SHP77 treated with DMSO at 0.1 percent for 48 hours (cell line): ENCODE measurements around the gene TXLNA.
A peak's percentile ranks its signal among the peaks of the same experiment; 100 is the strongest.

Source experiments
- DNase-seq: peaks from one replicate; lab custom pipeline; 2025; lab: John Stamatoyannopoulos, UW

TXLNA gene

DNA sequence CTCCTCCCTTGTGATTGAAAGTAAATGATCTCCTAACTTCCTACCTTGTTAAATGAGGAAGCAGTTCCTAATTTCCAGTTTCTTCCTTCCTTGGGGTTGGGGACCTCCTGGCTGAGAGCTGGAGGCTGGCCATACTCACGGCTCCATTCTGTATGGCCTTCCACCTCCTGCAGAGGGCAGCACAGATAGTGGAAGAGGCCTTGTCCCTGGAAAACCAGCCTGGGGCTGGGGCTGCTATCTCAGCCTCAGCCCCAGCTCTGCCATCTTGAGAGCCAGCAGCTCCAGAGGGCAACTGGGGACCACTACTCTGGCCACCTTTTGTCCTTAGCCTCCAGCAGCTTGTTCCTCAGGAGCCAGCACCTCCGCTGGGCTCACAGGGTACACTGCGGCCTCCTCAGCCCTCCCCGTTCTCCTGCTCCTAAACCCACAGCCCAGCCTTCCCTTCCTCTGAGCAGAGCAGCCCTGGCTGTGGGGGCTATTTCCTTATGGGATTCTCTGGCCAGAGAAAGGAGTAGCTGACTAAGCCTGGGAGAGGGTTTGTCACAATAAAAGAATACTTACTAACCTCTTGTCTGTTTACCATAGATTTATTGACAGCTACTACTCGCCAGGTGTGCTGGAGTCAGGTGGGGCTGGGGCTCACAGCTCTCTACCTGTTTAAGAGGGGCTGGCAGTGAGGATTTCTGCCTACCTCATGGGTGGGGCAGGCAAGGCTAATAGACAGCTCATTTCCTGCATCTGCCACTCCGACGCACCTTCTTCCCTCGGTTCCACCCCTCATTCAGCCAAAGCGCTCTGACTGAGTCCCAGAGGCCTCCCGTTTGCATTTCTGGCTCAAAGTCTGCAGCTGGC lies 36.4 kb downstream of the TXLNA start:
- DNase-seq, result peak; percentile 33

DNA sequence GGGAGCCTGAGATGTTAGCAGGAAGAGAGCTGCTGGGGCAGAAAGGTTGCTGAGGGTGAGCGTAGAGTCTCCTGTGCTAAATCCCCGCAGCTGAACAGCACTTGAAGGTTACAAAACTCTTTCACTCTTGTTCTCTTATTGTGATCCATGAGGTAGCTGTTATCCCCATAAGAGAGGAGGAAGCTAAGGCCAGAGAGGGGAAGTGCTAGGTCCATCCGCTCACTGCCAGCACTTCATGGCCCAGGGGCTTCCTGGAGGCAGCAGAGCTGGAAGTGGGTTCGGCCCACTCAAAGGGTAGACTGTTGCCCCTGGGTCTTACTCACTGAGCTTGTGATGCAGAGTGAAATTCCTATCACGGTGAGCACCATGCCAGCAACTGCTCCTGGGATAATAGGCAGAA lies 37.1 kb downstream of the TXLNA start:
- no peak for DNase-seq

DNA sequence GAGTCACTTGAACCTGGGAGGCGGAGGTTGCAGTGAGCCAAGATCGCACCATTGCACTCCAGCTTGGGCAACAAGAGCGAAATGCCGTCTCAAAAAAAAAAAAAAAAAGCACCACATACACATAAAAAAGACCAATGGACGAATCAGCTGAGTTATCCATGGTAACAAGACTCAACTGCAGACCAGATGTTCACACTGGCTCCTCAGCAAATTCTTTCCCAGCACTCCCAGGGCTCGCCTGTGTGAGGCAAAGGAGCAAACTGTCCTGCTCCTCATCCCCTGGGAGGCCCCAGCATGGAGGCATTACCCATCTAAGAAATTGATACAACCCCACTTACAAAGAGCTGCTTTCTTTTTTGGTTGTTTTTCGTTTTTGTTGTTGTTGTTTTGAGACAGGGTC lies 39.5 kb downstream of the TXLNA start:
- no peak for DNase-seq

DNA sequence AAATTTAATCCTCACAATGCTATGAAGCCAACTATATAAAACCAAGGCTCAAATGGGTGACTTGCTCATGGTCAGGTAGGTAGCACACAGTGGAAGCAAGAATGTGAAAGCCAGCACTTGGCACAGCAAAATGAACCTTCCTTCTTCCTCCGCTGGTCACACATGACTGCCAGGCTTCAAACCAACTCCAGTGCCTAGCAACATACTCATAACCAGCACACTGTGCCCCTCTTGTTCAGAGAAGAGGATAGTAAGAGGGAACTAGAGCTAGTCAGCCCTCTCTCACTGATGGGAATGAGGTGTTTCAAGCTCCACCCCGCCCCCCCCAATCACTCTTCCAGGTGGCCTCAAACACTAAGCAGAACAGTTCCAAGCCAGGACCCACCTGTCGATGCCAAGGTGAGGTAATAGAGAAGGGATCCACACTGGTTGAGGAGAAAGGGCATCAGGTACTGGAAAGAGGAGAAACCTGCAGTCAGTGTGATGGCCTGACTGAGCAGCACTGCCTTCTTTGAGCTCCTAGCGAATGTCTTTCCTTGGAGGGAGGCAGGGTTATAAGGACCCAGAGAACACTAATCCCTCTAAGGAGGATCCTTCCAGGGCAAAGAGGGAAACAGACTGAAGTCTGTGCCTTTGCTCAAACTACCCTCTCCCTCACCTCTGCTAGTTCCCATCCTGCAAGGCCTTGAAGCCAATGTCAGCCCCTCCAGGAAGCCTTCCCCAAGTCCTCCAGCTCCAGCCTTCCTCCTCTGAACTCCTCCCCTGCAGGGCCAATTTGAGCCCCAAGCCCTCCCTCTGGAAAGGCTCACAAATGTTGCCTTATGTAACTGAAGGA lies 41.5 kb downstream of the TXLNA start:
- no peak for DNase-seq

DNA sequence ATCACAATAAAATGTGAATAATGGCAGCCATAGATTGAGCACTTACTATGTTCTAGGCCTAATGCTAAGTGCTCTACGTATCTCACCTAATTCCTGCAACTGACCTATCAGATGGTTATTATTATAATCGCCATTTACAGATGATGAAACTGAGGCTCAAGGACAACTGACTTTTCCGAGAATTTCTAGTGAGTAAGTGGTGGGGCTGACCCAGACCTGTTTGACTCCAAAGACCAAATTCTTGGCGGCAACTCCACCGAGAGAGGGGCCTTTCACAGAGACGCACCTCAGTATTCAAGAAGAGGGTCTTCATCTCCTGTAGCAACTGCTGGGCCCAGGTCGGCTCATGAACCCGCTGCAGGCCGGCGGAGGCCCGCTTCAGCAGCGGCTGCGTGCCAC lies 42.1 kb downstream of the TXLNA start:
- DNase-seq, result no peak

DNA sequence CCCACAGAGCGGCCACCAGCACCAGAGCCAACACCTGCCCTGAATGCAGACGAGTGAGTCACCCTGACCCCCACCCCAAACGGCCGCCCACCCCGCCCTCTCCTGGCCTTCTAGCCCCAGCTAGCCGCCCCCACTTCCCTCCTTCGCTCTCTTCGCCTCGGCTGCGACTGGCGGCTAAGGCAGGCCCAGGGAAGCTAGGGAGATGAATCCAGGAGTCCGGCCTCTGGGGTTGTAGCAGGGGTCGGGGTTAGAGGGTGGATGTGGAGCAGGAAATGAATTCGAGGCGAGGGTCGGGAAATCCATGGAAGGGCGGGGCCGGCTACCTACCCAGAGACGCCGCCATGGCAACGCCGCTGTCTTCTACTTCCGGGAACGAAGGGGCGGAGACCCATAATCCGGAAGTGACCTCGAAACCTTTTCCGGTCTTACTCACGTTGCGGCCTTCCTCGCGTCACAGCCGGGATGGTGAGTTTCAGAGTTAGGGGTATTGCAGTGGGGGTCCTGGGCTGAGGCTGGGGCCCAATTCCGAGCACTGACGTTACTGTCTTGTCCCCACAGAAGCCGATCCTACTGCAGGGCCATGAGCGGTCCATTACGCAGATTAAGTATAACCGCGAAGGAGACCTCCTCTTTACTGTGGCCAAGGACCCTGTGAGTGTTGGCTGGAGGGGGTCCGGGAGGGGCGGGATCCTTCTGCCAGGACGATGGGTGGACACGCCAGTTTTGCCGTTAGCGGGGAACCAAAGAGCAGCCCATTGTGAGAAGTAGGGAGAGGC lies 42.7 kb downstream of the TXLNA start, which contains the start of the genes EIF3I and TMEM234:
EIF3I (plus strand) TSS at position 428 of the 776 bp plus-strand sequence; CDS start at position 463, 35 bp downstream.
TMEM234 (minus strand) TSS at position 374 of the 776 bp plus-strand sequence; CDS start at position 343, 31 bp downstream.
- peak; percentile 94 for DNase-seq

DNA sequence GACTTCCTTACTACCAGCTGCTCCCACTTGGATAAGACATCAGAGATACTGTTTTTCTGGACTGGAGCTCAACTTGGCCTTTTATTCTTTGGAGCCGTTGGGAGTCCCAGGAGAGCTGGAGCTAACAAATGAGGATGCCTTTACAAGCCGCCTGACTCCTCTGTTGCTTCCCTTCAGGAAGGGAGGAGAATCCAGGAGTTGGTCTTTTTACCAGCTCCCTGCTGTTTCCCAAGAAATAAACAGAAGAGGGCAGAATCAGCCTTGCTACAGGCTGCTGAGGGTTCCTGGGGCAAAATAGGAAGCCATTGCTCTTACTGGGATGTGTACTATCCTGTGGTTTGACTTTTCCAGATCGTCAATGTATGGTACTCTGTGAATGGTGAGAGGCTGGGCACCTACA lies 44.2 kb downstream of the TXLNA start:
- DNase-seq, result no peak

DNA sequence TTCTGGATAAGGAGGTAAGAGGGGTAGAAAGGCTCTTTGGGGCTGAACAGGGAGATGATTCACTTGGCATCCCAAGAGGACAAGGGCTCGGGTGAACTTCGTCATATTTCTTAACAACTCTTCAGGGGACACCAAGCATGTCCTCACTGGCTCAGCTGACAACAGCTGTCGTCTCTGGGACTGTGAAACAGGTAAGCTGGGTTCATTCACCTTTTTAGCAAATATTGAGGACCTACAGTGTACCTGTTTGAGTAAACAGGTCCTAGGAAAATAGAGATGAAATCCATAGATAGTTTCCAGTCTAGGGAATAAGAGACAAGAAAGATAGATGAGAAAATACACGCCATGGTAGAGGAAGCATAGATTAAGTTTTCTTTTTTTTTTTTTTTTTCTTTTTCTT lies 44.8 kb downstream of the TXLNA start:
- DNase-seq, result no peak

DNA sequence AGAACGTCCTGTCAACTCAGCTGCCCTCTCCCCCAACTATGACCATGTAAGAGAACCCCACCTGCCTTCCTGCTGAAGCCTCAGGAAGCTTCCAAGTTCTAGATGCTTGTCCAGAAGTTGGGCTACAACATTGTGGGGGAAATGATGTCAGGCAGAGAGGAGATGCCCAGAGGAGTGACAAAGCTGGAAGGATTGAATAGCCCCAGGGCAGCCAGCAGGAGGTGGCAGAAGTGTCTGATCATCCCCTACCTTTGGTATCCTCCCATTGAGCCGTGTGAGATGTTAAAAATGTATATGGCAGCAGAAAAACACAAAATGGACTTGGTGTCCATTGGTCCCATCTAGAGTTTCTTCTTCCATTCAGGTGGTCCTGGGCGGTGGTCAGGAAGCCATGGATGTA lies 49.3 kb downstream of the TXLNA start:
- no peak for DNase-seq

DNA sequence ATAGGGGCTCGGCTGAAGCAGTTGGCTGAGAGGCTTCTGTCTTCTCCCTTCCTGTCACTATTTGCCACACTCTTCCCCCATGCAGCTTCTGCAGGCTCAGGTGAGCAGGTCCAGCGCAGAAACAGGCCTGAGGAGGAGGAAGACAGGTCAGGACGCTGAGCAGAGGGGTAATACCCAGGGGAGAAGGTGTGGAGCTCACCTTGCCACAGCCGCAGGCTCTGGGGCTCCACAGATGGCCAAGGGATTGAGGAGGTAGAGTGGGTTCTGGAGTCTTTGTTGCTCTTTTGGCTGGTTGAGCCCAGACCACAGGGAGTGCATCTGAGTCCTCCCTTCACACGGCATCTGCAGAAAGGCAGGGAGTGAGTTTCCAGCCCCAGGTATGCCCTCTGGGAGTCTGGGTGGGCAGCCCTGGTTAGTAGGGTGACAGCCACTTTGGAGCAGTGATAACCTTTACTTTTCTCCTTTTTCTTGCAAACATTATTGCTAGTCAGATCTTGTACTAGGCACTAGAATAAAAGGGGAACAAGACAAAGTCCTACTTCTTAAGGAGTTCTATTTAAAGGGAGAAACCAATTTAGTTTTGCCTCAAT lies 52.5 kb downstream of the TXLNA start:
- no peak for DNase-seq

DNA sequence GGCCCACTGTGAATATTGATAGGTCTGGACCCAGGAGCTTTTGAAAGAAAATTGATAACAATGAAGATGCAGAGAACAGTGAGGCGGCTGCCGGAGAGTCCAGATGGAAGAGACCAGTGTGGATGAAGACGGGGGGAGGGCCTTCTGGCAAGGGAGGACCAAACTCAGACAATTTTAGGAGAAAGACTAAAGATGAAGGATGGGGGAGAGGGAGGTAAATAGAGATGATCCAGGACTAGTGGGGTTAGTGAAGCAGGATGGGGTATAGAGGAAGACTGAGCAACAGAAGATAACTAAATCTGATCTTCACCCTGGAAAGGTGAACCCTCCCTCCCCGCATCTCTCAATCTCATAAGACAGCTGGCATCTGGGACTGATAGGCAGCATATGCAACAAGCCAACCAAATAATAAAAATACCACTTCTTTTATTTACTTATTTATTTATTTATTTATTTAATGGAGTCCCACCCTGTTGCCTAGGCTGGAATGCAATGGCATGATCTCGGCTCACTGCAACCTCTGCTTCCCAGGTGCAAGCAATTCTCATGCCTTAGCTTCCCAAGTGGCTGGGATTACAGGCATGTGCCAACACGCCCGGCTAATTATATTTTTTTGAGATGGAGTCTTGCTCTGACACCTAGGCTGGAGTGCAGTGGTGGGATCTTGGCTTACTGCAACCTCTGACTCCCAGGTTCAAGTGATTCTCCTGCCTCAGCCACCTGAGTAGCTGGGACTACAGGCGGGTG lies 53.3 kb downstream of the TXLNA start:
- DNase-seq, result no peak

DNA sequence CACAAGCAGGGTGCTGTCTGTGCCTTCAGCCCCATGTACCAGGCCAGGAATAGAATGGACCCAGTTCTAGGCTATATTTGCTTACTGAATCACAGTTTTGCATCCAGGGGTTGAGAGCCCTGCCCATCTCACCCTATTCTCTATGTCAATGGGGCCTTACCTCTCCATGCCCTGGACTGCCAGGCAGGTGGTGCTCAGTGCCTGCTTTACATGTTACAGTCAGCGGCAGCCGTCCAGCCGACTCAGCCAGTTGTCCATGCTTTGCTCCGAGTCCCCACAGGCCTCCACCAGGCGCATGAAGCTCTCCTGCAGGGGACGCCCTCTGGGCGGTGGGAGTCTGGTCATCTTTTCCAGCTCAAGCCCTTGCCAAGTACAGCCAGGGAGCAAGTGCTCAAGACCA lies 55.3 kb downstream of the TXLNA start:
- DNase-seq, result no peak

DNA sequence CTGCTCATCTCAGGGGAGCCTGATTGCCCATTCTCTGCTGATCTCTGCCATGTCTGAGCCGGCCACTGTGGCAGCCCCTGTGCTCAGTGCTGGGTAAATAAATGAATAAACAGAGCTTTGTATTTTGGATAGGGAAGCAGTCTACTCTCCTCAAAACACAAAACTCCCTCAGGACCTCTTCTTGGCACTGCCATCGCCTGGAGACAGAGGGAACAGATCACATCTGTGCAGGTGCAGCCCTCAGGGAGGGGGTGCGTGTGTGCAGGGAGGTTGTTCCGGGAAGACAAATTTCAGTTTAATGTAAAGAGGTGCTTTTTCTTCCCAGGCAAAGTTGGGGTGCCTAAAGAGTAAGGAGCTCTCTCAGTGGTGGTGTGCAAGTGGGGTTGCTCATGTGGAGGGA lies 59.9 kb downstream of the TXLNA start:
- DNase-seq, result no peak

DNA sequence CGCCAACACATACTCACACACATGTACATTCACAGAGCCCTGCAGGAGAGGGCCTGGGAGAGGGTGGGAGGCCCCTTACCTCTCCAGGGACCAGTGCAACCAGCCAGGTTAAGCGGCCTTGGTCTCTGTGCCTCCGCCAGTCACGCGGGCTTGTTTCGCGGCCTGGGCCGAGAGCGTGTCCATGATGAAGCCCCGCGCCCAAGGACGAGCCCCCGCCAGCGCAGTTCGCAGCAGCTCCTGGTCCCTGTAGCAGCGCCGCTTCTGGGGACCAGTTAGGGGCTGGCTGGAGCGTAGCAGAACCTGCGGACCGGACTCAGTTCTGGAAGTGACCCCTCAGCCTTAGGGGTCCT lies 60.3 kb downstream of the TXLNA start:
- DNase-seq, result no peak

DNA sequence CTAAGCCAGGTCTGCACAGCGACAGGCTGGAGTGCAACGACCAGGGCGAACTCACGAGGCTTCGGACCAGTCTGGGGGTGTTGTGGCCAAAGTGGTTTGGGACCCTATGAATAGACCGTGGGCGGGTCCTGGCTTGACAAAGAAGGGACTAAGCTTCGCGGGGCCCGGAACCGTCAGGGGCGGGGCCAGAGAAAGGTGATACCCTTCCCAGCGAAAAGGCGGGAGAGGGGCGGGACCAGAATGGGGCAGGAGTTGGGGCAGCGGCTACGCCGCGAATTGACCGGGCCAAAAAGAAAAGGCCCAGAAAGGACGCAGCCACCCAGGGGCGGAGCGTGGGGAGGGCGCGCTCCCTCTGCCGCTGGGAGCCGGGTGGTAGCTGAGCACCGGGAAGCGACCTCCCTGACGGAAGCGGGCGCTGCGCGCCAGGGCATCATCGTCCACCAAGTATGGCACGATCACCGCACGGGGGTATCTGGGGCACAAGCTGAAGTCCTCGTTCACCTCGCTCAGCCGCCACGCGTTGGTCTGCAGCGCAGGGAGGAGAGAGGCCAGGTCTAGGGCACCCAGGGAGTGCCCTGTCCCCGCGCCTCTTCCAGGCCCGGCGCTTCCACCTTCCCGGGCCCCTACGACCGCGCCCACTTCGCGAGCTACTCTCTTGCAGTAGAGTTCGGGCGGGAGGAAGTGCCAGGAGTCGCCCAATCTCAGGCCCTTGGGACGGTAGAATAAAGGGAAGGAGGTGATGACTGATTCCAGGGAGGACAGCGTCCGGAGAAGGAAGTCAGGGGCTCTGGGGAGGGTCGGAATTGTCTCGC lies 60.9 kb downstream of the TXLNA start:
- peak; percentile 88 for DNase-seq

DNA sequence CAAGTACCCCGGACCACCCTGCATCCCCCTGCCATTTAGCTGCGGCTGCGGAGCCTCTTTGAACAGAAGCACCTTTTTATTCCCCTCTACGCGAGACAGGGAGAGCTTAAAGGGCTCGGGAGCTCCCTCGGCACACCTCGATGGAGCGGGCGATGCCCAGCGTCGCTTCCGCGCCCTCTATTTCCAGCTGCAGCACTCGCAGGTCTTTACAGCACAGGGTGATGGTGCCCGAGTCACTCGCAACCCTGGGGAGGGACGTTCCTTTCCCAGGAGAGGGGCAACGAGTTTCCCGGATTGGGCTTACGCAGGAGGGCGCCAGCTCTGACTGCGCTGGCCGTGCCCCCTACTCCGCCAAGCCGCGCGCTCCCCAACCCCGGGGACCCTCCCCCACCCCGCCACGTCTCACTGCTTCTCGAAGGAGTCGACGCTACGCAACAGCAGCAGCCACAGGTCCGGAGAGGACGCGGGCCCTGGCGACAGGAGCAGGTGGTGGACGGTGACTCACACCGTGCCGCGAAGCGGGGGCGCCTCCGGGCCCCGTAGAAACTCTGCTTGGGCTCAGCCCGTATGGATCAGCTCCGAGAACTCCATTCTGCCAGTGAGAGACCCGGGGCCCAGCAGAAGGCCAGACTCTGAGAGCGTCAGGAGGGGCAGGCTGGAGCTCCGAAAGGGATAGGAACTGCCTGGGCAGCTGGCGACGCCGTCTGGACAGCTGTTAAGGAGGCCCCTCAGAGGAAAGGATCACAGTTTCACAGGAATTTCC lies 61.7 kb downstream of the TXLNA start:
- DNase-seq, result peak; percentile 81

DNA sequence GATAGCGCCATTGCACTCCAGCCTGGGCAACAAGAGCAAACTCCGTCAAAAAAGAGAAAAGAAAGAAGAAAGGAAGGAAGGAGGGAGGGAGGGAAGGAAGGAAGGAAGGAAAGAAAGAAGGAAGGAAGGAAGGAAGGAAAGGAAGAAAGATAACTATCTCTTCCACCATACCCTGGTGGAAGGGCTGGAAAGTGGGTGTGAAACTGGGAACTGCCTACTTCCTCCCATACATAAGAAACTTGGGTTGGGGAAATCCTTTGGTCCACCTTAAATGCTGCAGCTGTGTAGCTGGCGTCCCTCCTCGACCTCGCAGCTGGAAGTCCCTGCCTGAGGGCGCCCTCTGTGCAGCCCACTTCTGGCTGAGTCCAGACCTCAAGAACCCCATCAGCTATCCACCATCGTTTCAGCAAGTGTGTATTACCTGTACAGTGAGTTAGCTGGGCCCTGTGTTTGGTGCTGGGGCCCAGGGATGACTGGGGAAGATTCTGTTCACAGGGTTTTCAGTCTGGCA lies 62.9 kb downstream of the TXLNA start:
- peak; percentile 18 for DNase-seq

DNA sequence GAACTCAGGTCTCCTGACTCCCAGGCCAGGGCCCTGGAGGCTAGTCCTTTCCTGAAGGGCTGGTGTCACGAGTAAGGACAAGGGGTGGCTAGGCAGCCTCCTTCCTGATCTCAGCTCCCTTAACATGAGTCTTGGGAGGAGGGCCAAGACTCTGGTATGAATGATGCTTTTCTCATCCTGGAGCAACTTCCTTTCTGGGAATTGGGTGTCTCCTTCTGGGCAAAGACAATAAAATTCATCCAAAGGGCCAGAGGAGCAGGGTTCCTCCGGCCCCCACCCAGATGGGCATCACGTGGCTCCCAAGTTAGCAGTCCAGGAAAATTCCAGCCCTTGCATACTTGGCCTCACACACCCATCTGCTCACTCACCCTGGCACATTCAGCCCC lies 67.4 kb downstream of the TXLNA start, which contains the start of gene FAM167B:
FAM167B (plus strand) TSS at position 335 of the 386 bp plus-strand sequence. CDS start 200 bp downstream, outside the sequence.
- no peak for DNase-seq

DNA sequence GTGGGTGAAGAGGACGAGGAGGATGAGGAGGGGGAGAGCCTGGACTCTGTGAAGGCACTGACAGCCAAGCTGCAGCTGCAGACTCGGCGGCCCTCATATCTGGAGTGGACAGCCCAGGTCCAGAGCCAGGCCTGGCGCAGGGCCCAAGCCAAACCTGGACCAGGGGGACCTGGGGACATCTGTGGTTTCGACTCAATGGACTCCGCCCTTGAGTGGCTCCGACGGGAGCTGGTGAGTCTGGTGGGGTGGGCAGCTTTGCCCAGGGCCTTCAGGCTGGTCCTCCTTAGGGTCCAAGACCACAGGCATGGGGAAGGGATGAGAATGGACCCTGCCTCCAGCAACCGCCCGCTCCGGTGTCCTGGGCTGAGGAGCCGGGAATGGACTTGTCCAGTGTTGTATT lies 68.0 kb downstream of the TXLNA start:
- no peak for DNase-seq
